HCT116 (cell line): ENCODE results near the gene PDE6G. TPM values are rescaled to one million over a fixed set of nuclear protein-coding genes. Genes with fewer than 3 reads are reported as not detected.
A peak's percentile ranks its signal among the peaks of the same experiment; 100 is the strongest.

Experiments
- ATAC-seq: fragments of 200-7000 bp; cut with Tn5 transposase; 2 replicates; pipeline ENCODE4 v1.9.1; 2020; ENCODE audit warnings: mild to moderate bottlenecking, moderate library complexity
- BruUV-seq: library from RNA; stranded (reverse); fragments of 400-500 nt; replicated peaks from 2 replicates; lab custom pipeline; 2021; lab: Mats Ljungman, UMichigan
- CTCF ChIA-PET: fragments of 300-600 bp; sonication (Branson Sonifier 250); formaldehyde crosslinking; loops from one replicate; lab custom pipeline; 2021; ENCODE audit warnings: antibody characterized with exemption; lab: Charles Lee
- POLR2A ChIA-PET: fragments of 300-600, 350-600 bp; sonication (Branson Sonifier 250); formaldehyde crosslinking; loops from one replicate; lab custom pipeline; 2021; ENCODE audit warnings: antibody characterized with exemption; lab: Charles Lee
- RAD21 ChIA-PET, 2 experiments: fragments of 300-600 bp; sonication (Branson Sonifier 250); formaldehyde crosslinking; loops; one replicate each; lab custom pipeline; 2023; ENCODE audit warnings: low total read pairs in 2 of 2; ENCODE audit not compliant: uncharacterized antibody in 2 of 2, unreplicated experiment in 2 of 2, low non-redundant PET in 1 of 2; lab: Charles Lee
- DNase-seq: peaks from one replicate; pipeline ENCODE4 v3.0.0-alpha.2; 2010; ENCODE audit warnings: low read depth, low spot score
- H2AFZ ChIP-seq: fragments of 200-600 bp; shearing (Covaris generic), sonication (generic); 2 replicates; pipeline ENCODE4 v1.6.1; 2017; ENCODE audit warnings: low read depth, mixed run types, mixed read lengths, antibody characterized with exemption, low read length; ENCODE audit not compliant: poor library complexity, severe bottlenecking
- H3K27ac ChIP-seq: 2 replicates; pipeline ENCODE4 v1.5.1; 2012; ENCODE audit warnings: low read depth, low read length
- H3K27me3 ChIP-seq: fragments of 200-600 bp; sonication (generic); 2 replicates; pipeline ENCODE4 v1.6.1; 2016; ENCODE audit warnings: mixed run types, low read length, mixed read lengths; ENCODE audit not compliant: insufficient read depth
- H3K36me3 ChIP-seq, 2 experiments: fragments of 200-500 bp in 1 of 2; fragments of 200-600 bp in 1 of 2; sonication (Bioruptor generic) in 1 of 2; sonication (generic) in 1 of 2; 2 replicates each; pipeline versions ENCODE4 v1.5.1 to v1.6.1; 2014 to 2016; ENCODE audit warnings: low read length in 2 of 2, inconsistent platforms in 1 of 2, mixed read lengths in 1 of 2, mixed run types in 1 of 2; ENCODE audit not compliant: insufficient read depth in 2 of 2, control insufficient read depth in 1 of 2
- H3K4me1 ChIP-seq, 2 experiments: fragments of 200-600 bp in 1 of 2; sonication (generic) in 1 of 2; 2 replicates each; pipeline versions ENCODE4 v1.5.1 to v1.6.1; 2012 to 2017; ENCODE audit warnings: low read length in 2 of 2, inconsistent platforms in 1 of 2, mild to moderate bottlenecking in 1 of 2, mixed read lengths in 1 of 2, mixed run types in 1 of 2, moderate library complexity in 1 of 2; ENCODE audit not compliant: insufficient read depth in 2 of 2, control insufficient read depth in 1 of 2
- H3K4me2 ChIP-seq: fragments of 200-600 bp; sonication (generic); 2 replicates; pipeline ENCODE4 v1.6.1; 2017; ENCODE audit warnings: mixed run types, low read length, mixed read lengths
- H3K4me3 ChIP-seq, 2 experiments: fragments of 200-600 bp in 1 of 2; sonication (generic) in 1 of 2; replicated peaks in 1 of 2; 2 replicates each; pipeline ENCODE4 v1.5.1; 2011 to 2016; ENCODE audit warnings: low read length in 2 of 2, control low read depth in 1 of 2, low read depth in 1 of 2, mild to moderate bottlenecking in 1 of 2, mixed read lengths in 1 of 2, mixed run types in 1 of 2
- H3K79me2 ChIP-seq: fragments of 200-600 bp; sonication (generic); 2 replicates; pipeline ENCODE4 v1.6.1; 2017; ENCODE audit warnings: mild to moderate bottlenecking, mixed run types, low read length, moderate library complexity, mixed read lengths; ENCODE audit not compliant: insufficient read depth
- H3K9ac ChIP-seq: fragments of 200-600 bp; sonication (generic); 2 replicates; pipeline ENCODE4 v1.6.1; 2016; ENCODE audit warnings: low read length, mixed read lengths
- H3K9me2 ChIP-seq: fragments of 200-600 bp; sonication (generic), shearing (Covaris generic); 2 replicates; pipeline ENCODE4 v1.6.1; 2017; ENCODE audit warnings: mixed run types, mild to moderate bottlenecking, moderate library complexity; ENCODE audit not compliant: insufficient read depth
- H3K9me3 ChIP-seq, 2 experiments: fragments of 200-500 bp in 1 of 2; fragments of 200-600 bp in 1 of 2; sonication (Bioruptor generic) in 1 of 2; sonication (generic) in 1 of 2; 2 replicates each; pipeline ENCODE4 v1.6.1; 2014 to 2017; ENCODE audit warnings: low read length in 2 of 2, mixed read lengths in 2 of 2, inconsistent platforms in 1 of 2, low read depth in 1 of 2, mild to moderate bottlenecking in 1 of 2, mixed run types in 1 of 2, moderate library complexity in 1 of 2; ENCODE audit not compliant: control insufficient read depth in 1 of 2, insufficient read depth in 1 of 2
- H4K20me1 ChIP-seq: fragments of 200-600 bp; sonication (generic), shearing (Covaris generic); 2 replicates; pipeline ENCODE4 v1.6.1; 2017; ENCODE audit warnings: mixed run types, mild to moderate bottlenecking, moderate library complexity; ENCODE audit not compliant: insufficient read depth
- ATF3 ChIP-seq: IDR thresholded peaks from 2 replicates; pipeline ENCODE4 v1.6.1; 2012
- CTCF ChIP-seq, 3 experiments: fragments of 200-600 bp in 1 of 3; sonication (generic) in 1 of 3; IDR thresholded peaks in 2 of 3; conservative IDR thresholded peaks in 1 of 3; 2 replicates each; pipeline ENCODE4 v1.5.1; 2012 to 2017; ENCODE audit warnings: low read depth in 2 of 3, low read length in 2 of 3, antibody characterized with exemption in 1 of 3, borderline replicate concordance in 1 of 3, control low read depth in 1 of 3, mild to moderate bottlenecking in 1 of 3, mixed read lengths in 1 of 3, mixed run types in 1 of 3, moderate library complexity in 1 of 3; ENCODE audit not compliant: insufficient read depth in 1 of 3
- EZH2phosphoT487 ChIP-seq: fragments of 200-600 bp; IDR thresholded peaks from 2 replicates; pipeline ENCODE4 v1.6.1; 2018; ENCODE audit warnings: antibody characterized with exemption, borderline replicate concordance
- FOSL1 ChIP-seq: IDR thresholded peaks from 2 replicates; pipeline ENCODE4 v1.6.1; 2012; ENCODE audit warnings: low read depth
- POLR2AphosphoS5 ChIP-seq: IDR thresholded peaks from 2 replicates; pipeline ENCODE4 v1.6.1; 2011; ENCODE audit warnings: mild to moderate bottlenecking, low read depth, low read length, moderate library complexity
- RAD21 ChIP-seq: IDR thresholded peaks from 2 replicates; pipeline ENCODE4 v1.6.1; 2012; ENCODE audit warnings: low read depth, mild to moderate bottlenecking
- SP1 ChIP-seq: IDR thresholded peaks from 2 replicates; pipeline ENCODE4 v1.6.1; 2012; ENCODE audit warnings: low read depth
- TCF7L2 ChIP-seq: IDR thresholded peaks from 2 replicates; pipeline ENCODE4 v1.7.0; 2011; ENCODE audit warnings: borderline replicate concordance, inconsistent platforms; ENCODE audit not compliant: insufficient read depth, insufficient read length; ENCODE audit errors: extremely low read depth
- YY1 ChIP-seq: IDR thresholded peaks from 2 replicates; pipeline ENCODE4 v1.6.1; 2011; ENCODE audit warnings: low read length, low read depth, moderate library complexity, mild to moderate bottlenecking; ENCODE audit not compliant: insufficient replicate concordance; ENCODE audit errors: extremely low read depth
- ZNF274 ChIP-seq: fragments of 200-500 bp; sonication (Bioruptor generic); IDR thresholded peaks from 2 replicates; pipeline ENCODE4 v1.6.1; 2014; ENCODE audit warnings: mild to moderate bottlenecking, low read depth, low read length, inconsistent platforms
- intact Hi-C: fragments of 100-400 bp; cut with micrococcal nuclease; formaldehyde crosslinking; loops from 2 replicates; pipeline ENCODE4 v1.10.0; 2022
- total RNA-seq: library from RNA; stranded (reverse); gene quantifications from one replicate; pipeline ENCODE4 v1.2.1, GENCODE V29; 2021; ENCODE audit not compliant: unreplicated experiment

PDE6G gene
- total RNA-seq, 1 experiment from 2014 or later: not detected

- DNase-seq: no peak
Observed at GRCh38 chr17:81697261-81698044, 41.1 kb upstream of the PDE6G start.

More at GRCh38 chr17:81697261-81698044, 41.1 kb upstream of the PDE6G start:
- ATAC-seq: no peak
- Histone ChIP-seq H3K9me3 (no peaks in the 10 kb centered on the region), H3K4me3 (no peak overlapping the region), H3K9ac (no peak overlapping the region), H4K20me1 (no peaks in the 10 kb centered on the region; the same call in 1 of the 2 replicates), H3K4me2 (no peak overlapping the region), H3K9me2 (no peaks in the 10 kb centered on the region), H3K4me1 (peaks cover 9 to 18% of the 10 kb centered on the region in 2 experiments), H3K36me3 (peaks cover 46 to 71% of the 10 kb centered on the region in 2 experiments), H3K27me3 (no peaks in the 10 kb centered on the region), H3K79me2 (peaks cover 84% of the 10 kb centered on the region), H2AFZ (no peak overlapping the region), H3K27ac (peak overlapping the region; percentile 27; the same call in 1 of the 2 replicates)
- no TSS peak for BruUV-seq
- ChIA-PET CTCF (no interaction called here), POLR2A (no interaction called here), RAD21 (no interaction called here)
- TF ChIP-seq ZNF274: no peak
- TF ChIP-seq SP1: no peak
- TF ChIP-seq ATF3: no peak
- TF ChIP-seq FOSL1: no peak
- TF ChIP-seq TCF7L2: no peak
- TF ChIP-seq CTCF (IDR thresholded peaks at IDR 0.05 in 2 of 3, conservative IDR thresholded peaks at IDR 0.05 in 1 of 3; ENCODE audit: borderline replicate concordance in 1 of 3, insufficient read depth in 1 of 3, low read depth in 2 of 3, low read length in 2 of 3): no peak
- no peak for TF ChIP-seq POLR2AphosphoS5
- no peak for TF ChIP-seq YY1
- TF ChIP-seq EZH2phosphoT487: no peak
- TF ChIP-seq RAD21: no peak
- intact Hi-C loops: loop anchor here (10.0 kb wide), 1 partner anchor 143 kb away; the partner anchor contains the start of gene FAAP100
